Gastroesophageal sphincter (tissue), 4 donors: ENCODE results near the gene RBM23. TPM values are rescaled to one million over a fixed set of nuclear protein-coding genes. Genes with fewer than 3 reads are reported as not detected.

Experiments
- ATAC-seq: fragments of 150-250 bp; one replicate; pipeline ENCODE4 v1.9.1; 2016; ENCODE audit warnings: mild to moderate bottlenecking, moderate library complexity
- H3K27ac ChIP-seq, 4 donors: fragments of 200-600 bp; sonication (generic) in 3 of 4; 1 replicate in 3 of 4; 2 replicates in 1 of 4; pipeline ENCODE4 v1.5.1; 2016 to 2019
- H3K27me3 ChIP-seq: fragments of 200-600 bp; sonication (generic); one replicate; pipeline ENCODE4 v1.5.1; 2019
- H3K36me3 ChIP-seq, 2 donors: fragments of 200-600 bp; sonication (generic); one replicate each; pipeline ENCODE4 v1.5.1; 2019; ENCODE audit warnings: control low read depth in 1 of 2
- H3K4me1 ChIP-seq, 3 donors: fragments of 200-600 bp; sonication (generic); 1 replicate in 2 of 3; 2 replicates in 1 of 3; pipeline ENCODE4 v1.5.1; 2016 to 2019; ENCODE audit warnings: control low read depth in 2 of 3
- H3K4me3 ChIP-seq, 2 donors: fragments of 200-600 bp; sonication (generic); one replicate each; pipeline ENCODE4 v1.5.1; 2019; ENCODE audit warnings: mild to moderate bottlenecking in 1 of 2, moderate library complexity in 1 of 2
- H3K9me3 ChIP-seq, 3 donors: fragments of 200-600 bp; sonication (generic); one replicate each; pipeline ENCODE4 v1.5.1; 2017 to 2019; ENCODE audit warnings: control low read depth in 2 of 3
- EP300 ChIP-seq: sonication (generic); formaldehyde crosslinking; IDR thresholded peaks from one replicate; pipeline ENCODE4 v1.6.1; 2017; ENCODE audit warnings: antibody characterized with exemption, mild to moderate bottlenecking
- POLR2A ChIP-seq, 2 donors: fragments of 450-650 bp; IDR thresholded peaks; one replicate each; pipeline ENCODE4 v1.6.1; 2017; ENCODE audit warnings: antibody characterized with exemption in 2 of 2, mild to moderate bottlenecking in 2 of 2, moderate library complexity in 1 of 2
- POLR2AphosphoS5 ChIP-seq: sonication (generic); formaldehyde crosslinking; IDR thresholded peaks from one replicate; pipeline ENCODE4 v1.6.1; 2017; ENCODE audit warnings: antibody characterized with exemption
- WGBS, 2 donors: methylation state at CpG; one replicate each; pipeline ENCODE4 v1.1.5; 2018; ENCODE audit warnings: low coverage in 1 of 2; 5-methylcytosine and 5-hydroxymethylcytosine counted together
- total RNA-seq, 4 donors: library from RNA; depleted of rRNA; stranded (reverse); fragments of >200 nt; gene quantifications; one replicate each; pipeline ENCODE4 v1.1.0, GENCODE V29; 2016
- TF ChIP-seq, protein P1 (sequence below), 4 experiments: fragments of 200-600 bp in 2 of 4; fragments of 450-650 bp in 2 of 4; sonication (generic) in 1 of 4; IDR thresholded peaks; one replicate each; pipeline ENCODE4 v1.5.1; 2017 to 2019; ENCODE audit warnings: antibody characterized with exemption in 4 of 4, mild to moderate bottlenecking in 2 of 4, moderate library complexity in 2 of 4

RBM23 gene
- total RNA-seq, 4 donors from 2014 or later: 94.4 to 855 (median 368) TPM

DNA sequence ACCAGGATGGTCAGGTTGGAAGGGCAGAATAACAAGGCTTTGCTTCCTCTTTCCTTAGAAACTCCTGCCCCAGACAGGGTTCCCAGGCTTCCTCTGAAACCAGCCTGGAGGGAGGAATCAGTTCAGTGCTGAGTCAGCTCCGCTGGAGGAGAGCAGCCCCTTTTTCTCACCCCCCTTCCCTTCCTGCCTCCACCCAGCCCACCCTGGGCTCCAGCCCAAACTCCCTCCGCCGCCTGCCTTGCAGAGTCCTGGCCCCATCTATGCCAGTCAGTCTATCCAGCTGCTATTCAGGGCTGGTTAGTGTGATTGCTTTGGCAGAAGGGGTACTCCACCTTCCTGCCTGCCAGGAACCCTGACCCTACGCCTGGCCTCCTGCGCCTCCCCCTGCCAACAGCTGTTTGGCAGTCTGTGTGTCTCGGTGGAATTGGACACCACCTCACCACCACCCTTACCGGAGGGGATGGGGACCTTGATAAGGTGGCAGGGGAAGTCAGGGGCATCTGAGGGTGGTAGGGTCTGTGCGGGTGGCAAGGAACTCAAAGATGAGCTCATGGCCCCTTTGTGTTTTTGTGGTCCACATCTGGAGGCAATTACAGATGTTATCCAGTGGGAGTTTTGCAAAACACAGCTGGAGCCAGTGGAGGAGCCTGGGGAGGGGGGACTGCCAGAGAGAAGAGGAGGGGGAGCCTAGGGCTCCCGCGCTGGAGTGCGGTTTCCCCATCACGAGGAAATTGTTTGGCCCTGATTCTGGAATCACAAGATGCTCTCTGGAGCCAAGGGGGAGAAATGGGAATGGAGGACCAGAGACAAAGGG, 70.4 kb downstream of the RBM23 start:
- WGBS, 2 donors: 1 to 19% methylated on average over 5 to 7 of the region's 12 CpGs
- Histone ChIP-seq H3K27ac (peak overlapping the region; percentile 66 to 92 (median 88)), H3K4me3 (peak overlapping the region in 1 of 2 donors; percentile 18), H3K4me1 (peaks cover 3 to 98% (median 64%) of the 10 kb centered on the region in 3 donors), H3K27me3 (no peaks in the 10 kb centered on the region), H3K9me3 (no peaks in the 10 kb centered on the region), H3K36me3 (peaks cover 0 to 36% of the 10 kb centered on the region in 2 donors)
- peak; percentile 71 for ATAC-seq
- TF ChIP-seq, protein P1, sequence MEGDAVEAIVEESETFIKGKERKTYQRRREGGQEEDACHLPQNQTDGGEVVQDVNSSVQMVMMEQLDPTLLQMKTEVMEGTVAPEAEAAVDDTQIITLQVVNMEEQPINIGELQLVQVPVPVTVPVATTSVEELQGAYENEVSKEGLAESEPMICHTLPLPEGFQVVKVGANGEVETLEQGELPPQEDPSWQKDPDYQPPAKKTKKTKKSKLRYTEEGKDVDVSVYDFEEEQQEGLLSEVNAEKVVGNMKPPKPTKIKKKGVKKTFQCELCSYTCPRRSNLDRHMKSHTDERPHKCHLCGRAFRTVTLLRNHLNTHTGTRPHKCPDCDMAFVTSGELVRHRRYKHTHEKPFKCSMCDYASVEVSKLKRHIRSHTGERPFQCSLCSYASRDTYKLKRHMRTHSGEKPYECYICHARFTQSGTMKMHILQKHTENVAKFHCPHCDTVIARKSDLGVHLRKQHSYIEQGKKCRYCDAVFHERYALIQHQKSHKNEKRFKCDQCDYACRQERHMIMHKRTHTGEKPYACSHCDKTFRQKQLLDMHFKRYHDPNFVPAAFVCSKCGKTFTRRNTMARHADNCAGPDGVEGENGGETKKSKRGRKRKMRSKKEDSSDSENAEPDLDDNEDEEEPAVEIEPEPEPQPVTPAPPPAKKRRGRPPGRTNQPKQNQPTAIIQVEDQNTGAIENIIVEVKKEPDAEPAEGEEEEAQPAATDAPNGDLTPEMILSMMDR (IDR thresholded peaks at IDR 0.05): peak in 1 of 4 experiments; percentile 4
- peak; percentile 51 for TF ChIP-seq POLR2AphosphoS5
- TF ChIP-seq EP300: no peak
- no peak for TF ChIP-seq POLR2A (IDR thresholded peaks at IDR 0.05)

- Histone ChIP-seq H3K27ac (peak overlapping the region; percentile 66 to 92 (median 88)), H3K4me1 (peaks cover 3 to 98% (median 59%) of the 10 kb centered on the region in 3 donors), H3K9me3 (no peaks in the 10 kb centered on the region), H3K27me3 (no peaks in the 10 kb centered on the region), H3K36me3 (peaks cover 0 to 43% of the 10 kb centered on the region in 2 donors), H3K4me3 (peak overlapping the region in 1 of 2 donors; percentile 18)
- ATAC-seq: no peak
- TF ChIP-seq POLR2AphosphoS5 (no peak), EP300 (no peak), POLR2A (IDR thresholded peaks at IDR 0.05) (no peak)
- TF ChIP-seq, protein P1 (IDR thresholded peaks at IDR 0.05): peak in 1 of 4 experiments; percentile 11
- WGBS, 2 donors: 11 to 31% methylated on average over 6 to 8 of the region's 14 CpGs
Observed at GRCh38 chr14:22847661-22848341, 71.1 kb downstream of the RBM23 start.

DNA sequence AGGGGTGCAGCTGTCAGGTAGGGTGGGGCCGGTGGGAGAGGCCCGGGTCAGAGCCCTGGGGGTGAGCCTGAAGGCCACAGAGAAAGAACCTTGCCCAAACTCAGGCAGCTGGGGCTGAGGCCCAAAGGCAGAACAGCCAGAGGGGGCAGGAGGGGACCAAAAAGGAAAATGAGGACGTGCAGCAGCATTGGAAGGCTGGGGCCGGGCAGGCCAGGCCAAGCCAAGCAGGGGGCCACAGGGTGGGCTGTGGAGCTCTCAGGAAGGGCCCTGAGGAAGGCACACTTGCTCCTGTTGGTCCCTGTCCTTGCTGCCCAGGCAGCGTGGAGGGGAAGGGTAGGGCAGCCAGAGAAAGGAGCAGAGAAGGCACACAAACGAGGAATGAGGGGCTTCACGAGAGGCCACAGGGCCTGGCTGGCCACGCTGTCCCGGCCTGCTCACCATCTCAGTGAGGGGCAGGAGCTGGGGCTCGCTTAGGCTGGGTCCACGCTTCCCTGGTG, 72.1 kb downstream of the RBM23 start:
- WGBS, 2 donors: 35 to 63% methylated on average over 2 to 5 of the region's 11 CpGs
- H3K4me1 ChIP-seq: peaks cover 3 to 98% (median 58%) of the 10 kb centered on the region in 3 donors
- ATAC-seq: no peak

GRCh38 chr14:22845821-22846625, 72.9 kb downstream of the RBM23 start:
- peak overlapping the region in 3 of 4 donors; percentile 82 to 90 (median 86) for H3K27ac ChIP-seq
- peaks cover 0 to 61% of the 10 kb centered on the region in 2 donors for H3K36me3 ChIP-seq
- no peaks in the 10 kb centered on the region for H3K27me3 ChIP-seq
- no peak for ATAC-seq
- TF ChIP-seq, protein P1 (IDR thresholded peaks at IDR 0.05): no peak
- TF ChIP-seq EP300: no peak
- H3K4me1 ChIP-seq: peaks cover 0 to 98% (median 51%) of the 10 kb centered on the region in 3 donors
- 40% methylated on average over 2 of the region's 26 CpGs; no CpG with 5 or more reads in 1 of the 2 donors for WGBS, 2 donors
- no peaks in the 10 kb centered on the region for H3K9me3 ChIP-seq
- no peak overlapping the region for H3K4me3 ChIP-seq

More for the DNA sequence above, 72.1 kb downstream of the RBM23 start:
- Histone ChIP-seq H3K27me3 (no peaks in the 10 kb centered on the region), H3K9me3 (no peaks in the 10 kb centered on the region), H3K4me3 (no peak overlapping the region), H3K36me3 (peaks cover 0 to 53% of the 10 kb centered on the region in 2 donors), H3K27ac (peak overlapping the region; percentile 15 to 90 (median 84))
- TF ChIP-seq, protein P1 (IDR thresholded peaks at IDR 0.05): no peak
- TF ChIP-seq POLR2A (IDR thresholded peaks at IDR 0.05) (no peak), EP300 (no peak), POLR2AphosphoS5 (no peak)
